Dendritic cell treated with granulocyte-macrophage colony-stimulating factor and Interleukin-4, amounts not matched to agents 40 ng/mL and 50 ng/mL, for 4 days (primary cell): Measurements from ENCODE around the gene SULT1C2.
"Not testable (repeated sequence)": the region's sequence is repeated elsewhere in the genome, so short reads cannot be mapped to it uniquely, and the experiment has no call there.

Experiments used
- H3K27ac Mint-ChIP-seq: one replicate; pipeline ENCODE4 v1.8.0; 2022; ENCODE audit warnings: mild to moderate bottlenecking, mixed read lengths
- H3K27me3 Mint-ChIP-seq: one replicate; pipeline ENCODE4 v1.8.0; 2022; ENCODE audit warnings: mild to moderate bottlenecking, mixed read lengths
- H3K36me3 Mint-ChIP-seq: one replicate; pipeline ENCODE4 v1.8.0; 2022; ENCODE audit warnings: low read depth, mixed read lengths
- H3K4me1 Mint-ChIP-seq: one replicate; pipeline ENCODE4 v1.8.0; 2022; ENCODE audit warnings: low read depth, mixed read lengths
- H3K4me3 Mint-ChIP-seq: one replicate; pipeline ENCODE4 v1.8.0; 2022; ENCODE audit warnings: mild to moderate bottlenecking, moderate library complexity, mixed read lengths
- H3K9me3 Mint-ChIP-seq: one replicate; pipeline ENCODE4 v1.8.0; 2022; ENCODE audit warnings: mixed read lengths
- intact Hi-C: fragments of 100-400 bp; cut with micrococcal nuclease; formaldehyde crosslinking; loops from one replicate; pipeline ENCODE4 v1.15.0; 2022

The SULT1C2 gene

DNA sequence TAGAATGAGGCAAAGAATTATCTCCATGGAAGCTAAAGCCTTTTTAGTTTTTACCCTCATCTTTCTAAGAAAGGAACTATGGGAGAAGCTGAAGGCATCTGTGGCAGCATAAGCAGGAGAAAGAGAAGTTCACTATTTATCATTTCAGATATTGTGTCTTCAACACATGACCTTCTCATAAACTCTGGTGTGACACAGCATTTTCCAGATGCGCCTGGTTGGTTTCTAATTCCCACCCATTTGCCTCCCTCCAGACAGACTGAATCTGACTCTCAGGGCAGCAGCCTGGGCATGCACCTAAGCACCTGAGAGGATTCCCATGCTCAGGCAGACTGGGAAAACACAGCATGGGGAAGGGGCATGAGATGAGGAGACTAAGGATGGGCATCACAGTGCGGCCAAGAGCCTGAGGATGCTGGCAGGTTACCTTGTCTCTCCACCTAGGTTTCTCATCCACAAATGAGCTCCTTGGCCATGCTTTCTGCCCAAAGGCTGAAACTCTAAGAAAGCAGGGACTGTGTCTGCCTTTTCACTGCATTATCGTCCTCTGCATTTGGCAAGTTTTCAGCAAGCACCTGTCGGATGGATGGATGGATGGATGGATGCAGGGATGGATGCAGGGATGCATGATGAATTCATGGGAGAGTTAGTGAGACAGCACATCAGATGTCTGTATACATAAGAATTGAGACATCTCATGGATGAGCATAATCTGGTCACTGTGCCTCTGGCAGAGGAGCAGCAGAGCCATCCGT lies 60.3 kb downstream of the SULT1C2 start:
- Mint-ChIP-seq H3K4me3 (no peak overlapping the region), H3K36me3 (no peaks in the 10 kb centered on the region), H3K9me3 (no peaks in the 10 kb centered on the region), H3K4me1 (peaks cover 5% of the 10 kb centered on the region), H3K27ac (no peak overlapping the region), H3K27me3 (no peaks in the 10 kb centered on the region)
- intact Hi-C loops, result no loop called here

DNA sequence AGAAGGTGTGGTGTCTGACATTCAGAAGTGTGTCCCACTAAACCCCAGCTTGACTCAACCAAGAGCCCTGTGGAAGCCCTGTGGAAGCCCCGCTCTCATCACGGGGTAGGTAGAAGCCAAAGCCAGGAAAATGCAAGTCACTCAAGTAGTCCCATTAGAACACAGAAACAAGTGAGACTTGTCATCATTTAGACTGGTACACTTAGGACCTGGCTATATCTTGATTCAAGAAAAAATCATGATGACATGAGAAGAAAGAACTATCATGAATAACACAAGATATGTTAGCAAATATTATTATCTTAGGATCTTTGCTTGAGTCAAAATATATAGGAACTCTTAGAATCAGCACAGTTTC lies 60.9 kb downstream of the SULT1C2 start:
- no peaks in the 10 kb centered on the region for H3K36me3 Mint-ChIP-seq
- no peaks in the 10 kb centered on the region for H3K9me3 Mint-ChIP-seq
- intact Hi-C loops, result no loop called here
- H3K27ac Mint-ChIP-seq, result no peak overlapping the region
- no peaks in the 10 kb centered on the region for H3K27me3 Mint-ChIP-seq
- peaks cover 5% of the 10 kb centered on the region for H3K4me1 Mint-ChIP-seq
- no peak overlapping the region for H3K4me3 Mint-ChIP-seq

DNA sequence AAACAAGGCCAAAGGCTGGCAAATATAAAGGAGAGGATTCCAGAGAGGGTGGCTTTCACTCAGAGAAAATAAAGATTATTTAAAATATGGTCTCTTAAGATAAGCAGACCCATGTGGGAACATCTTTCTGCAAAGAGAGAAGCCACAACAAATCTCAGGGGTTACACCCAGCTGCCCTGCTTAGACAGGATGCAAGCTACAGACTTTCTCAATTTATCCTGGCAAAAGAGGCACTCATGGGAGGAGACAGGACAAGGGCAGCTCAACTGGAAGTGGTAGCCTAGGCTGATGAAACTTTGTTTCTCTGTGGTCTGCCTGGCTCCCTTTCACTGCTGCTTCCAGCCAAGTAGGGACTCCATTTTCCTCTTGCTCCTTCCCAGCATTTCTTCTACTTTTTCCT lies 63.2 kb downstream of the SULT1C2 start:
- no peak overlapping the region for H3K4me3 Mint-ChIP-seq
- no peak overlapping the region for H3K27ac Mint-ChIP-seq
- H3K9me3 Mint-ChIP-seq, result no peaks in the 10 kb centered on the region
- no peaks in the 10 kb centered on the region for H3K27me3 Mint-ChIP-seq
- H3K36me3 Mint-ChIP-seq, result no peaks in the 10 kb centered on the region
- intact Hi-C loops, result no loop called here
- peaks cover 5% of the 10 kb centered on the region for H3K4me1 Mint-ChIP-seq

DNA sequence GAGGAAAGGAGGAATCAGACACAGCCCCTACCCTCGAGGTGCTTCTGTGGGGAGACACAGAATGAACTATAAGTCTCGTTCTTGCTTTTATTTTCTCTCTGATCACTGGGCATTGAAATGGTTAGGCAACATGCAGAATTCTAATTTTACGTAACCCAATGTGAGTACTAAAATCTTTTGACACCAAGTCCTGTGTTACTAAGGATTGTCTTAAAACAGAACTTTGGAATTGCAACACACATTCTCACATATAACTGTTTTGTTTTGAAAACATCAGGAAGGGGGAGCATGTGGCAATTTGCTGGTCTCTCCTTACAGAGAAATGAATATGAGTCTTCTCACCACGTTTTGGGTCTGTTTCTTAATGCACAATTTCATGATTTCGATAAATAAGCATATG lies 65.4 kb downstream of the SULT1C2 start:
- intact Hi-C loops, result no loop called here
- no peaks in the 10 kb centered on the region for H3K36me3 Mint-ChIP-seq
- peaks cover 2% of the 10 kb centered on the region for H3K4me1 Mint-ChIP-seq
- H3K27me3 Mint-ChIP-seq, result no peaks in the 10 kb centered on the region
- no peak overlapping the region for H3K4me3 Mint-ChIP-seq
- H3K9me3 Mint-ChIP-seq, result no peaks in the 10 kb centered on the region
- no peak overlapping the region for H3K27ac Mint-ChIP-seq

DNA sequence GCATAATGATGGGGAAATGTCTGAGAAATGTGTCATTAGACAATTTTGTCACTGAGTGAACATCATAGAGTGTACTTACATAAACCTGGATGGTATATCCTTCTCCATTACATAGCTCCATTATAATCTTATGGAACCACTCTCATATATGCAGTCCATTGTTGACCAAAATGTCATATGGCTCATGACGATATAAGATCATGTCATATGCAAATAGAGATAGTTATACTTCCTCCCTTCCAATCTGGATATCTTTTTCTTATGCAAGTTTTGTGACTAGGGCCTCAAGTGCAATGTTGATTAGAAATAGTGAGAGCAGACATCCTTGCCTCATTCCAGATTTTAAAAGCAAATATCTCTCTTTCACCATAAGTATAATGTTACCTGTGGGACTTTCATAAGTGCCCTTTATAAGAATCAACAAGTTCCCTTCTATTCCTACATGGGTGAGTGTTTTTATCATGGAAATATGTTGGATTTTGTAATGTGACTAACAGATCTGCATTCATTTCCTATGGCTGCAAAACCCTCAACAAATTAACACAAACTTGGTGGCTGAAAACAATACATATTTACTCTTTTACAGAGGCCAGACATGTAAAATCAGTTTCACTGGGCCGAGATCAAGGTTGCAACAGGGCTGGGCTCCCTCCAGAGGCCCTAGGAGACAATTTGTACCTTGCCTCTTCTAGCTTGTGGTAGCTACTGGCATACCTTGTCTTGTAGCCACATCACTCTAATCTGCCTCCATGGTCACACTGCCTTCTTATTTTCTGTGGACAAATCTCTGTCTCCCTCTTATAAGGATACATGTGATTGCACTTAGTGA lies 67.4 kb downstream of the SULT1C2 start:
- no peak overlapping the region for H3K27ac Mint-ChIP-seq
- no peaks in the 10 kb centered on the region for H3K36me3 Mint-ChIP-seq
- no peaks in the 10 kb centered on the region for H3K27me3 Mint-ChIP-seq
- H3K4me1 Mint-ChIP-seq, result peaks cover 6% of the 10 kb centered on the region
- no peaks in the 10 kb centered on the region for H3K9me3 Mint-ChIP-seq
- no peak overlapping the region for H3K4me3 Mint-ChIP-seq
- intact Hi-C loops, result no loop called here

DNA sequence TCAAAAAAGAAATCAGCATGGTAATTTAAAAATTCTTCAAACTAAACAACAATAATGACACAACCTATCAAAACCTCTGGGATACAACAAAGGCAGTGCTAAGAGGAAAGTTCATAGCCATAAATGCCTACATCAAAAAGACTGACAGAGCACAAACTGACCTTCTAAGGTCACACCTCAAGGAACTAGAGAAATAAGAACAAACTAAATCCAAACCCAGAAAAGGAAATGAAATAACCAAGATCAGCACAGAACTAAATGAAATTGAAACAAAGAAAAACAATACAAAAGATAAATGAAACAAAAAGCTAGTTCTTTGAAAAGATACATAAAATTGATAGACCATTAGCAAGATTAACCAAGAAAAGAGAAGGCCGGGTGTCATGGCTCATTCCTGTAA lies 70.6 kb downstream of the SULT1C2 start:
- not testable (repeated sequence) for H3K36me3 Mint-ChIP-seq

More for the DNA sequence above, 70.6 kb downstream of the SULT1C2 start:
- peaks cover 24% of the 10 kb centered on the region for H3K4me1 Mint-ChIP-seq
- H3K9me3 Mint-ChIP-seq, intact Hi-C loops, H3K4me3 Mint-ChIP-seq, H3K27me3 Mint-ChIP-seq, H3K27ac Mint-ChIP-seq: not testable (repeated sequence)
